Measurements from ENCODE around the gene SLCO1B3.

- TF ChIP-seq CTCF (conservative IDR thresholded peaks at IDR 0.05) (no peak), ZFX (IDR thresholded peaks at IDR 0.05) (no peak)
These were observed 5.1 kb downstream of the SLCO1B3 start for GRCh38 chr12:20815574-20815973.
